WTC11 (cell line): ENCODE measurements around the gene LAPTM5. TPM values are rescaled to one million over a fixed set of nuclear protein-coding genes. Genes with fewer than 3 reads are reported as not detected.

Source experiments
- ATAC-seq: fragments of 200-7000 bp; cut with Tn5 transposase; 2 replicates; pipeline ENCODE4 v1.10.0; 2021; ENCODE audit warnings: mild to moderate bottlenecking, moderate library complexity
- CTCF ChIA-PET: fragments of 300-600 bp; sonication (Branson Sonifier 250); formaldehyde crosslinking; loops from one replicate; lab custom pipeline; 2021; ENCODE audit warnings: antibody characterized with exemption; lab: Charles Lee
- POLR2A ChIA-PET: fragments of 350-600 bp; sonication (Branson Sonifier 250); formaldehyde crosslinking; loops from one replicate; lab custom pipeline; 2021; ENCODE audit warnings: antibody characterized with exemption; lab: Charles Lee
- DNase-seq: peaks from one replicate; pipeline ENCODE4 v3.0.0; 2021; ENCODE audit warnings: low spot score
- H3K27ac Mint-ChIP-seq: 2 replicates; pipeline ENCODE4 v1.8.0; 2021; ENCODE audit warnings: mixed read lengths
- H3K27me3 Mint-ChIP-seq: 2 replicates; pipeline ENCODE4 v1.8.0; 2021; ENCODE audit warnings: low read depth, mild to moderate bottlenecking, moderate library complexity, mixed read lengths
- H3K36me3 Mint-ChIP-seq: 2 replicates; pipeline ENCODE4 v1.8.0; 2021; ENCODE audit warnings: mixed read lengths
- H3K4me1 Mint-ChIP-seq: 2 replicates; pipeline ENCODE4 v1.8.0; 2022; ENCODE audit warnings: mixed read lengths
- H3K4me3 Mint-ChIP-seq: 2 replicates; pipeline ENCODE4 v1.8.0; 2021; ENCODE audit warnings: mild to moderate bottlenecking, moderate library complexity, mixed read lengths
- H3K9me3 Mint-ChIP-seq: 2 replicates; pipeline ENCODE4 v1.8.0; 2021; ENCODE audit warnings: mixed read lengths
- AFF4 ChIP-seq: sonication (generic); formaldehyde crosslinking; IDR thresholded peaks from 2 replicates; pipeline ENCODE4 v1.8.1; 2023; ENCODE audit warnings: mild to moderate bottlenecking, missing genetic modification reagents, borderline replicate concordance
- ELF4 ChIP-seq: sonication (generic); formaldehyde crosslinking; IDR thresholded peaks from 2 replicates; pipeline ENCODE4 v1.8.1; 2022; ENCODE audit warnings: low read depth, mild to moderate bottlenecking, moderate library complexity, missing genetic modification reagents
- ESRRA ChIP-seq: sonication (generic); formaldehyde crosslinking; IDR thresholded peaks from 2 replicates; pipeline ENCODE4 v1.8.1; 2022; ENCODE audit warnings: mild to moderate bottlenecking, missing genetic modification reagents, borderline replicate concordance
- IRF2 ChIP-seq: sonication (generic); formaldehyde crosslinking; IDR thresholded peaks from 2 replicates; pipeline ENCODE4 v1.8.0; 2022; ENCODE audit warnings: low read depth, missing genetic modification reagents, borderline replicate concordance
- MYBL2 ChIP-seq: sonication (generic); formaldehyde crosslinking; IDR thresholded peaks from 2 replicates; pipeline ENCODE4 v1.8.1; 2023; ENCODE audit warnings: mild to moderate bottlenecking, moderate library complexity, missing genetic modification reagents
- NFATC4 ChIP-seq: fragments of 250-450 bp; sonication (Bioruptor Pico); IDR thresholded peaks from 2 replicates; pipeline ENCODE4 v1.9.0; 2021; ENCODE audit warnings: mild to moderate bottlenecking
- NR1H2 ChIP-seq: sonication (generic); formaldehyde crosslinking; IDR thresholded peaks from 2 replicates; pipeline ENCODE4 v1.9.0; 2021; ENCODE audit warnings: mild to moderate bottlenecking, moderate library complexity, missing genetic modification reagents
- OVOL2 ChIP-seq: fragments of 250-450 bp; sonication (Bioruptor Pico); IDR thresholded peaks from 2 replicates; pipeline ENCODE4 v1.9.0; 2021; ENCODE audit warnings: mild to moderate bottlenecking, borderline replicate concordance
- PRDM15 ChIP-seq: sonication (generic); formaldehyde crosslinking; IDR thresholded peaks from 2 replicates; pipeline ENCODE4 v1.8.0; 2022; ENCODE audit warnings: missing genetic modification reagents
- SOX15 ChIP-seq: fragments of 250-450 bp; sonication (Bioruptor Pico); IDR thresholded peaks from 2 replicates; pipeline ENCODE4 v1.9.0; 2021; ENCODE audit warnings: mild to moderate bottlenecking
- ZMAT4 ChIP-seq: fragments of 250-450 bp; sonication (Bioruptor Pico); IDR thresholded peaks from 2 replicates; pipeline ENCODE4 v1.9.0; 2021; ENCODE audit warnings: mild to moderate bottlenecking
- ZNF532 ChIP-seq: fragments of 250-450 bp; sonication (Bioruptor Pico); IDR thresholded peaks from 2 replicates; pipeline ENCODE4 v1.9.0; 2021; ENCODE audit warnings: mild to moderate bottlenecking, borderline replicate concordance
- total RNA-seq: library from RNA; stranded (reverse); gene quantifications from 3 replicates; pipeline ENCODE4 v1.2.3, GENCODE V29; 2021
- TF ChIP-seq, protein P1 (sequence below): sonication (generic); formaldehyde crosslinking; IDR thresholded peaks from 2 replicates; pipeline ENCODE4 v1.8.1; 2022; ENCODE audit warnings: mild to moderate bottlenecking, moderate library complexity, missing genetic modification reagents

The LAPTM5 gene
- total RNA-seq, 1 experiment from 2014 or later = 1.3 TPM

GRCh38 chr1:30694280-30695175 is 63.0 kb downstream of the LAPTM5 start:
- POLR2A ChIA-PET = no interaction called here
- no peak for ATAC-seq
- Mint-ChIP-seq H3K27ac (no peak overlapping the region), H3K4me3 (no peak overlapping the region), H3K36me3 (no peaks in the 10 kb centered on the region), H3K27me3 (no peaks in the 10 kb centered on the region; the same call in 1 of the 2 replicates), H3K9me3 (no peaks in the 10 kb centered on the region), H3K4me1 (peaks cover 33% of the 10 kb centered on the region)
- CTCF ChIA-PET = interaction anchor here (0.7 to 1.6 kb wide), 2 partner anchors 9 to 481 kb away, joined by 3 to 4 read pairs; no protein-coding TSS in a partner anchor
- no peak for TF ChIP-seq ELF4 (CRISPR knock-in tag)
- TF ChIP-seq IRF2 (CRISPR knock-in tag) = no peak
- peak; percentile 76 for TF ChIP-seq PRDM15 (CRISPR knock-in tag)
- no peak for TF ChIP-seq NFATC4
- DNase-seq = no peak

DNA sequence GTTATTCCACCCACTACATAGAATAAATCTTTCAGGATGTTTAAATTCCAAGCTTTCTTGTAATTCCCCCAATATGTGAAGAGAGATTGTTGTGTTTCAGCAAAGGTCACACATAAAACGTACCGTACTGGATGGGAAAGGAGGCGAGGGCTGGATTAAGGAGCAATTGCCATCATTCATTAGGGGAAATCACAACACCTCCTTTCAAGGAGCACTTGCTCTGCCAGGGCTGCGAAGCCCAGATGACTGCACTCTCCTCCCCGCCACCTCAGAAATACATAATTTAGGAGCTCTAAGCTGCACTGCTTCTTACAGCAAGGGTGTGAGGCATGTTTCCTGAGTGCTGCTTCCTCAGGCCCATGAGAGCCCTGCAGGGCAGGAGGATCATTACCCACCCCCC is 63.8 kb downstream of the LAPTM5 start:
- Mint-ChIP-seq H3K27me3 (no peaks in the 10 kb centered on the region; the same call in 1 of the 2 replicates), H3K9me3 (no peaks in the 10 kb centered on the region), H3K27ac (no peak overlapping the region), H3K4me1 (peaks cover 34% of the 10 kb centered on the region), H3K36me3 (no peaks in the 10 kb centered on the region), H3K4me3 (no peak overlapping the region)
- DNase-seq (no peak), ATAC-seq (peak; percentile 13; the same call in 1 of the 2 replicates)
- POLR2A ChIA-PET = no interaction called here
- no peak for TF ChIP-seq ZMAT4 (CRISPR knock-in tag)
- TF ChIP-seq, protein P1, sequence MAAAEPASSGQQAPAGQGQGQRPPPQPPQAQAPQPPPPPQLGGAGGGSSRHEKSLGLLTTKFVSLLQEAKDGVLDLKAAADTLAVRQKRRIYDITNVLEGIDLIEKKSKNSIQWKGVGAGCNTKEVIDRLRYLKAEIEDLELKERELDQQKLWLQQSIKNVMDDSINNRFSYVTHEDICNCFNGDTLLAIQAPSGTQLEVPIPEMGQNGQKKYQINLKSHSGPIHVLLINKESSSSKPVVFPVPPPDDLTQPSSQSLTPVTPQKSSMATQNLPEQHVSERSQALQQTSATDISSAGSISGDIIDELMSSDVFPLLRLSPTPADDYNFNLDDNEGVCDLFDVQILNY (CRISPR knock-in tag) = no peak
- CTCF ChIA-PET = interaction anchor here (0.7 kb wide), 1 partner anchor 481 kb away, joined by 3 read pairs; no protein-coding TSS in a partner anchor

GRCh38 chr1:30693366-30693765 is 64.2 kb downstream of the LAPTM5 start:
- no peak overlapping the region for H3K27ac Mint-ChIP-seq
- no peaks in the 10 kb centered on the region for H3K9me3 Mint-ChIP-seq
- CTCF ChIA-PET = interaction anchor here (0.7 kb wide), 1 partner anchor 482 kb away, joined by 3 read pairs; no protein-coding TSS in a partner anchor
- peaks cover 34% of the 10 kb centered on the region for H3K4me1 Mint-ChIP-seq
- H3K27me3 Mint-ChIP-seq = no peaks in the 10 kb centered on the region; the same call in 1 of the 2 replicates
- no peaks in the 10 kb centered on the region for H3K36me3 Mint-ChIP-seq
- H3K4me3 Mint-ChIP-seq = no peak overlapping the region
- POLR2A ChIA-PET = no interaction called here
- no peak for DNase-seq
- ATAC-seq = no peak
- no peak for TF ChIP-seq NR1H2
- TF ChIP-seq MYBL2 (CRISPR knock-in tag) = no peak
- TF ChIP-seq ZNF532 (CRISPR knock-in tag) = no peak
- no peak for TF ChIP-seq AFF4 (CRISPR knock-in tag)
- TF ChIP-seq SOX15 = no peak
- TF ChIP-seq ESRRA (CRISPR knock-in tag) = no peak
- TF ChIP-seq OVOL2 = no peak
